Mesenchymal stem cell (in vitro differentiated cells and primary cell): Measurements from ENCODE around the gene GAMT.

Experiments
- DNase-seq: peaks from one replicate; pipeline ENCODE4 v3.0.0-alpha.2; 2013
- H2AFZ ChIP-seq: one replicate; pipeline ENCODE4 v1.6.1; 2013; ENCODE audit warnings: low read depth, mild to moderate bottlenecking, control low read depth, inconsistent platforms, low read length, moderate library complexity
- H2AK5ac ChIP-seq: 2 replicates; pipeline ENCODE4 v1.6.1; 2013; ENCODE audit warnings: low read length, moderate library complexity, mild to moderate bottlenecking, inconsistent platforms; ENCODE audit not compliant: severe bottlenecking
- H2BK120ac ChIP-seq: one replicate; pipeline ENCODE4 v1.6.1; 2013; ENCODE audit warnings: low read depth, mild to moderate bottlenecking, inconsistent platforms, low read length, moderate library complexity
- H2BK12ac ChIP-seq, 2 experiments: one replicate each; pipeline ENCODE4 v1.6.1; 2013; ENCODE audit warnings: inconsistent platforms in 2 of 2, low read length in 2 of 2, mild to moderate bottlenecking in 2 of 2, moderate library complexity in 2 of 2, control low read depth in 1 of 2
- H2BK15ac ChIP-seq: one replicate; pipeline ENCODE4 v1.6.1; 2013; ENCODE audit warnings: mild to moderate bottlenecking, low read depth, inconsistent platforms; ENCODE audit not compliant: poor library complexity, severe bottlenecking
- H2BK5ac ChIP-seq: 2 replicates; pipeline ENCODE4 v1.6.1; 2013; ENCODE audit warnings: low read depth, mild to moderate bottlenecking, low read length, control low read depth, inconsistent platforms; ENCODE audit not compliant: poor library complexity, severe bottlenecking
- H3K14ac ChIP-seq, 2 experiments: one replicate each; pipeline ENCODE4 v1.6.1; 2013; ENCODE audit warnings: inconsistent platforms in 2 of 2, low read length in 2 of 2, control low read depth in 1 of 2, mild to moderate bottlenecking in 1 of 2, moderate library complexity in 1 of 2
- H3K18ac ChIP-seq, 2 experiments: one replicate each; pipeline ENCODE4 v1.6.1; 2013; ENCODE audit warnings: inconsistent platforms in 2 of 2, low read length in 2 of 2, control low read depth in 1 of 2, low read depth in 1 of 2, mild to moderate bottlenecking in 1 of 2
- H3K23ac ChIP-seq, 2 experiments: one replicate each; pipeline ENCODE4 v1.6.1; 2013; ENCODE audit warnings: inconsistent platforms in 2 of 2, low read length in 2 of 2, mild to moderate bottlenecking in 2 of 2, moderate library complexity in 2 of 2, control low read depth in 1 of 2
- H3K27ac ChIP-seq: 2 replicates; pipeline ENCODE4 v1.5.1; 2013; ENCODE audit warnings: mild to moderate bottlenecking, moderate library complexity, low read length, control low read depth, inconsistent platforms; ENCODE audit not compliant: poor library complexity, severe bottlenecking
- H3K27me3 ChIP-seq, 2 experiments: 2 replicates each; pipeline versions ENCODE4 v1.6.1 to v1.7.0; 2013; ENCODE audit warnings: low read length in 2 of 2, mild to moderate bottlenecking in 2 of 2, moderate library complexity in 2 of 2, control low read depth in 1 of 2, inconsistent platforms in 1 of 2; ENCODE audit not compliant: control insufficient read depth in 1 of 2, insufficient read depth in 1 of 2
- H3K36me3 ChIP-seq, 2 experiments: 2 replicates each; pipeline versions ENCODE4 v1.6.1 to v1.7.0; 2013; ENCODE audit warnings: low read length in 2 of 2, control low read depth in 1 of 2, inconsistent platforms in 1 of 2, low read depth in 1 of 2, mild to moderate bottlenecking in 1 of 2; ENCODE audit not compliant: insufficient read depth in 2 of 2, control insufficient read depth in 1 of 2
- H3K4ac ChIP-seq, 2 experiments: one replicate each; pipeline ENCODE4 v1.6.1; 2013; ENCODE audit warnings: inconsistent platforms in 2 of 2, low read length in 2 of 2, mild to moderate bottlenecking in 2 of 2, moderate library complexity in 2 of 2, control low read depth in 1 of 2, low read depth in 1 of 2
- H3K4me1 ChIP-seq: 2 replicates; pipeline ENCODE4 v1.6.1; 2013; ENCODE audit warnings: low read depth, low read length, control low read depth; ENCODE audit not compliant: control insufficient read depth, insufficient read depth
- H3K4me2 ChIP-seq: 2 replicates; pipeline ENCODE4 v1.6.1; 2013; ENCODE audit warnings: low read length, mild to moderate bottlenecking, inconsistent platforms; ENCODE audit not compliant: poor library complexity, severe bottlenecking
- H3K4me3 ChIP-seq, 2 experiments: 2 replicates each; pipeline versions ENCODE4 v1.5.1 to v1.7.0; 2013; ENCODE audit warnings: low read length in 2 of 2, mild to moderate bottlenecking in 2 of 2, control low read depth in 1 of 2, low read depth in 1 of 2; ENCODE audit not compliant: insufficient read depth in 1 of 2
- H3K79me1 ChIP-seq: replicated peaks from 2 replicates; pipeline ENCODE4 v1.6.1; 2013; ENCODE audit warnings: mild to moderate bottlenecking, control low read depth, low read length, inconsistent platforms; ENCODE audit not compliant: poor library complexity, severe bottlenecking
- H3K9ac ChIP-seq: 2 replicates; pipeline ENCODE4 v1.7.0; 2013; ENCODE audit warnings: mild to moderate bottlenecking, low read length, moderate library complexity
- H3K9me3 ChIP-seq: 2 replicates; pipeline ENCODE4 v1.7.0; 2013; ENCODE audit warnings: mild to moderate bottlenecking, low read length; ENCODE audit not compliant: control insufficient read depth
- H4K8ac ChIP-seq: one replicate; pipeline ENCODE4 v1.6.1; 2013; ENCODE audit warnings: inconsistent platforms, mild to moderate bottlenecking, low read length, moderate library complexity
- H4K91ac ChIP-seq: one replicate; pipeline ENCODE4 v1.6.1; 2013; ENCODE audit warnings: mild to moderate bottlenecking, low read length, inconsistent platforms
- WGBS: methylation state at CpG from one replicate; pipeline ENCODE4 v1.1.7; 2013; ENCODE audit warnings: mixed read lengths; 5-methylcytosine and 5-hydroxymethylcytosine counted together

The GAMT gene

DNA sequence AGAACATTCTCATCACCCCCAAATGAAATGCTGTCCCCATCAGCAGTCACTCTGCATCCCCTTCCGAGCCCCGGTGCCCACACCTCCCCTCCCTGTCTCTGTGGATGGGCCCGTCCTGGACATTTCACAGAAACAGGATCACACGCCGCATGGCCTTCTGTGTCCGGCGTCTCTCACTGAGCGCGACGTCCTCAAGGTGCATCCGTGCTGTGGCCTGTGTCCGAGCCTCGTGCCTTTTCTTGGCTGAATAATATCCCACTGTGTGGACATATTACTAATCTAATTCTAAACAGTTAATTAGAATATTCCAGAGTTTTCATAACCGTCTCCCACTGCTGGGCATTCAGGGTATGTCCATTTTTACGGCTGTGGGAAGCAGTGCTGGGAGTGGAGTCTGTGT lies 8.9 kb downstream of the GAMT start:
- Histone ChIP-seq H3K23ac (no peak overlapping the region), H3K36me3 (peaks cover 36 to 81% of the 10 kb centered on the region in 2 experiments), H3K4ac (no peak overlapping the region), H2AK5ac (no peak overlapping the region), H2BK120ac (no peak overlapping the region), H3K27me3 (no peaks in the 10 kb centered on the region), H3K14ac (no peak overlapping the region), H3K79me1 (peaks cover 21% of the 10 kb centered on the region), H3K4me3 (no peak overlapping the region), H3K9me3 (no peaks in the 10 kb centered on the region), H4K91ac (no peak overlapping the region), H4K8ac (no peak overlapping the region), H3K4me2 (no peak overlapping the region), H2AFZ (no peak overlapping the region), H2BK12ac (no peak overlapping the region), H2BK5ac (no peak overlapping the region), H3K4me1 (peaks cover 14% of the 10 kb centered on the region), H3K18ac (no peak overlapping the region), H3K27ac (no peak overlapping the region), H2BK15ac (no peak overlapping the region), H3K9ac (no peak overlapping the region)
- DNase-seq = no peak
- 96% methylated on average over 7 of the region's 15 CpGs for WGBS

DNA sequence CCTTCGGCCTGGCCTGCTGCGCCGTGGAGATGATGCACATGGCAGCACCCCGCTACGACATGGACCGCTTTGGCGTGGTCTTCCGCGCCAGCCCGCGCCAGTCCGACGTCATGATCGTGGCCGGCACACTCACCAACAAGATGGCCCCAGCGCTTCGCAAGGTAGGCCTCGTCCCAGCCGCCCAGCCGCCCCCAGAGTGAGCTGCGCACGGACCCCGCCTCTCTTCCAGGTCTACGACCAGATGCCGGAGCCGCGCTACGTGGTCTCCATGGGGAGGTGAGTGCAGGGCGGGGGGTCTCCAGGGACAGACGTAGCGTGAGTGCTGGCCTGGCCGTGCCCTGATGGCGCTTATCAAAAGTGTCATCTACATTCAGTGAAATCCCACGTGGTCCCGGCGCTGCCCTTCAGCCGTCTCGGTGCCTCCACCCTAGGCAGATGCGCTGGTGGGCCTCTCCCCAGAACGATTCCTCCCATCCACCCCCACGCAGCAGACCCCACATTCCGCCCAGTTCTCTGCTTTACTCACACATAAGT lies 10.4 kb downstream of the GAMT start:
- peaks cover 36 to 85% of the 10 kb centered on the region in 2 experiments for H3K36me3 ChIP-seq
- no peak overlapping the region for H3K27ac ChIP-seq
- H2BK120ac ChIP-seq = no peak overlapping the region
- no peak overlapping the region for H3K14ac ChIP-seq
- no peak overlapping the region for H3K4ac ChIP-seq
- H3K18ac ChIP-seq = no peak overlapping the region
- no peak overlapping the region for H2AK5ac ChIP-seq
- peaks cover 5% of the 10 kb centered on the region for H3K4me1 ChIP-seq
- no peak for DNase-seq
- H4K8ac ChIP-seq = no peak overlapping the region
- H2AFZ ChIP-seq = no peak overlapping the region
- H3K9ac ChIP-seq = no peak overlapping the region
- peaks cover 32% of the 10 kb centered on the region for H3K79me1 ChIP-seq
- no peak overlapping the region for H3K23ac ChIP-seq
- H2BK15ac ChIP-seq = no peak overlapping the region
- no peak overlapping the region for H2BK5ac ChIP-seq
- 94% methylated on average over 39 of the region's 42 CpGs for WGBS
- no peaks in the 10 kb centered on the region for H3K27me3 ChIP-seq
- no peak overlapping the region for H2BK12ac ChIP-seq
- H3K4me3 ChIP-seq = peak overlapping the region in 1 of 2 experiments; percentile 31
- H4K91ac ChIP-seq = no peak overlapping the region
- H3K9me3 ChIP-seq = no peaks in the 10 kb centered on the region
- H3K4me2 ChIP-seq = no peak overlapping the region

- Histone ChIP-seq H4K91ac (no peak overlapping the region), H3K36me3 (peaks cover 36 to 70% of the 10 kb centered on the region in 2 experiments), H3K9ac (no peak overlapping the region), H3K4ac (no peak overlapping the region), H3K27ac (no peak overlapping the region), H3K9me3 (no peaks in the 10 kb centered on the region), H2BK12ac (no peak overlapping the region), H2AK5ac (no peak overlapping the region), H4K8ac (no peak overlapping the region), H3K4me1 (peaks cover 6% of the 10 kb centered on the region), H3K27me3 (no peaks in the 10 kb centered on the region), H3K4me2 (no peak overlapping the region), H2BK5ac (no peak overlapping the region), H3K23ac (no peak overlapping the region), H2BK15ac (peak overlapping the region; percentile 12), H2BK120ac (no peak overlapping the region), H3K79me1 (peaks cover 36% of the 10 kb centered on the region), H2AFZ (no peak overlapping the region), H3K14ac (no peak overlapping the region), H3K4me3 (no peak overlapping the region), H3K18ac (no peak overlapping the region)
- DNase-seq = no peak
- whole genome bisulfite sequencing = 96% methylated on average over 38 of the region's 39 CpGs
Observed at GRCh38 chr19:1389033-1389940, 12.1 kb downstream of the GAMT start.

- DNase-seq = no peak
- 96% methylated on average over 17 of the region's 17 CpGs for WGBS
Observed at GRCh38 chr19:1388637-1389026, 12.7 kb downstream of the GAMT start.

More at GRCh38 chr19:1388637-1389026, 12.7 kb downstream of the GAMT start:
- Histone ChIP-seq H3K14ac (no peak overlapping the region), H3K18ac (no peak overlapping the region), H2BK5ac (no peak overlapping the region), H2AK5ac (no peak overlapping the region), H3K9me3 (no peaks in the 10 kb centered on the region), H4K8ac (no peak overlapping the region), H2AFZ (no peak overlapping the region), H3K4me1 (peaks cover 6% of the 10 kb centered on the region), H3K27ac (no peak overlapping the region), H3K4me3 (no peak overlapping the region), H4K91ac (no peak overlapping the region), H3K79me1 (peaks cover 38% of the 10 kb centered on the region), H2BK15ac (no peak overlapping the region), H3K27me3 (no peaks in the 10 kb centered on the region), H3K9ac (no peak overlapping the region), H2BK12ac (no peak overlapping the region), H2BK120ac (no peak overlapping the region), H3K23ac (no peak overlapping the region), H3K36me3 (peaks cover 33 to 64% of the 10 kb centered on the region in 2 experiments), H3K4ac (no peak overlapping the region), H3K4me2 (no peak overlapping the region)
